DMS153 treated with DMSO at 0.1 percent for 48 hours (cell line): ENCODE data around the gene NTM.

Experiments
- DNase-seq: peaks from one replicate; lab custom pipeline; 2025; ENCODE audit not compliant: unreplicated experiment; lab: John Stamatoyannopoulos, UW

NTM gene

GRCh38 chr11:132082566-132082965, 712.2 kb downstream of the NTM start:
- no peak for DNase-seq

GRCh38 chr11:132084433-132084832, 714.0 kb downstream of the NTM start:
- no peak for DNase-seq

GRCh38 chr11:132087148-132087547, 716.7 kb downstream of the NTM start:
- no peak for DNase-seq

DNA sequence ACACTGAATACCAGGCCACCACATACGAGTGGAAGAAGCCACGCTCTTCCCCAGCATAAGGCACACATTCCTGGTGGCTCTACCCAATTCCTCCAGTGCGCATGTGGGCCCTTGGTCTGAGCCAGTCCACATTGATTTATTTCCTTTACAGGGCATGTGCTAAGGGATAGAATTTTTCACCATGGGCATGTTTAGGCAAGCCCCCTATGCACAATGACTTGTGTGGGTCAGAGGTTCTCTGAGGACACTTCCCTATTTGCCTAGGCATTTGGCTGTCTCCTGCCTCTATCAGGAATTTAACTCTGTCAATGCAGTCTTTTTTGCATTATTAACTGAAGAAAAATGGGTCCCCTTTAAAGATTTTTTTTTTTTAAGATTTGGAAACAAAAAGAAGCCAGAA, 718.1 kb downstream of the NTM start:
- DNase-seq = no peak

DNA sequence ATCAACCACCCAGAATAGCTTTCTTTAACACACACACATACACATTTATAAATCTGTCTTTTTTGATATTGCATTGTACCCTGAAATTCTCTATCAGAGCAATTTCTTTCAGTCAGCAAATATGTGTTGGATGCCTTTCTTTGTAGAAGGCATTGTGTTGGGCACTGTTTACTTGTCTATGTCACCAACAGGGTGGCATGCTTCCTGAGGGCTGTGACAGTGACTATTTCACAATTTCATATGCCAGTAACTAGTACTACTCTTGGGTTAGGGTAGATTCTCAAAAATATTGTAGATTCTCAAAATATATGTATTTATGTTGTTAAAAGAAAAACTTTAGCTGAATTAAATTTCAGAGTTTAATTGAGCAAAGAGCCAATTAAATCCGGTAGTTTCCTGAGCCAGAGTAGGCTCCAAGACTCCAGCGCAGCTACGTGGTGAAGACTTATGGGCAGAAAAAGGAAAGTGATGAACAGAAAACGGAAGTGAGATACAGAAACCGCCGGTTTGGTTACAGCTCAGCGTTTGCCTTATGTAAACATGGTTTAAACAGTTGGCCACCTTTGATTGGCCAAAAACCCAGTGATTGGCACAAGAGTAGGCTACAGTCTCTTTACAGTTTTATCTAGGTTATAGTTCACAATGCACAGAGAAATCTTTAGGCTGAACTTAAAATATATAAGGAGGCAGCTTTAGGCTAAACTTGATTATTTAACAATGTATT, 723.3 kb downstream of the NTM start:
- no peak for DNase-seq

- no peak for DNase-seq
Observed at GRCh38 chr11:132094598-132094997, 724.2 kb downstream of the NTM start.

GRCh38 chr11:132095230-132096131, 725.1 kb downstream of the NTM start:
- no peak for DNase-seq

DNA sequence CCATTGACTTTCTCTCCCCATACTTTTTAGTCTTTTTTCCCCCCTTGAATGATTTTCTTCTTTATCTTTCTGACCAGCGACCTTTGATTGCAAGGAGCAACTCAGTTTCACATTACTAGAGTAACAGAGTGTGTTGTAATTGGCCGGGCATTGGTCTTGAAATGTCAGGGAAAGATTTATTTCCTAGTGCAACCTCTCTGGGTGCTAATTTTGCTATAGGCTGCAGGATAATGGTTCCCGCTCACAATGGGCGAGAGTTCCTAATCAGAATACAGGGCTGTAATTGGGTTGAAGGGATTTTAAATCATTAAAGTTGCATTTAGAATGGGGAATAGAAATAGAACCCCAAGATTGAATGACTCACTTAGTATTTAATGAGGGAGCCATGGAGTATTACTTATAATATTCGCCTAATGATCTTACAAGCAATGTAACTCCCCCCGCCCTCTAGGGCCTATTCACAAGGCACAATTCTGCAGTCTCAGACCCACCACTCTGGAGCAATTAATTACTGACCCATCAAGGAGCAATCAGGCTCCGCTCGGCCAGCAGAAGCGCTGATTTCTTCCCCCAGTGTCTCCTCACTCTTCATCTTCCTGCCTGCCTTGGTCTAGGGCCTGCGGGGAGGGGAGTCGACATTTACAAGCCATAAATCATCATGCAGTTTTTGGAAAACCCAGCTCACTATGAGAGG, 725.9 kb downstream of the NTM start:
- no peak for DNase-seq

DNA sequence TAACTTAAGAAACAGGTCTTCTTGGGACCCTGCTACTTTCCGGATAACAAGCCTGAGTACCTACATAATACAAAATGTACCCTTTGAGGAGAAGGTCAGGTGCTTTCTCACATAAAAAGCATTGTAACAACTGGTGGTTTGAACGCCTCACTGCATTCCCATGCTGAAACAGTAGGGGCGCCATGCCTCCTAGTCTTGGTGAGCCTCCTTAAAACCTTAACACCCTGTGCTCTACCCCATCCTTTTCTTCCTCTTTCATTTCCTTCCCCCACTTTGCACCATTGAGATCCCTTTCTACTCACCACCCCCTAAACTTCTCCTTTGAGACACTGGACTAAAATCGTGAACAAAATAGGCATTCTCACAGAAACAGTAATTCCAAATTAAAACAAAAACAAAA, 729.3 kb downstream of the NTM start:
- no peak for DNase-seq

- DNase-seq = no peak
Observed at GRCh38 chr11:132100583-132100982, 730.2 kb downstream of the NTM start.

DNA sequence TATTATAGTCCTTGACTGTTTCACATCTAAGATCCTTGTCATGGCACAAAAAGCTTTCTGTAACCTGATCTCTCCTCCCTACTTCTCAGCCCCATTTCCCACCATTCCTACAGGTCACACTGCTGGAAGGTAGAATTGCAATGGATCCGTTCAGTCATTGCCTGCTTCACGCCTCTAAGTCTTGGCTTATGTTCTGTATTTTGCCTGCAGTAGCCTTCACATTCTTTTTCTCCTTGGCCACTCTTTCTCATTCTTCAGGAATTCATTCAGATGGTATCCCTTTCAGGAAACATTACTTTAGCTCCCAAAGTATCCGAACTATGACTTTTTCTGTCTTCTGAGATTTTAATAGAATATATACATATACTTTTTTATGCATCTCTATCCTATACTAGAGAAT, 731.5 kb downstream of the NTM start:
- no peak for DNase-seq

DNA sequence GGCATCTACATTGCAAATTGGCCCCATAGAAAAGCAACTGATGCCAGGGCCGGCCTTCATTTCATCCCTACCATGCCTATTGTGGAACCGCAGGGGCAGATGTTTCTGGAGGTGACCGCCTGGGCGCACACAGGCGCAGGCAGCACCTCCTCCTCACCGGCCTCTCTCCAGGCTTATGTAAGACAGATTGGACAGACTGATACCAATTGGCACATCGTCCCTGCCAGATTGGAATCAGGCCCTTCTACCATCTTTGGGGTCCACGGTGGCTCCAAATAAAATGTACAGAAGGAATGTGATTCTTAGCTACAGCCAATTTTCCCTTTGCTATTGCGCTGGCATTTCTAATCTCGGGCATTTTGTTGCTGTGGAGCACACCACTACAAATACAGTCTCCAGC, 732.6 kb downstream of the NTM start:
- no peak for DNase-seq

- DNase-seq = no peak
Observed at GRCh38 chr11:132106096-132106982, 735.9 kb downstream of the NTM start.

GRCh38 chr11:132111316-132111715, 740.9 kb downstream of the NTM start:
- DNase-seq = no peak

GRCh38 chr11:132111838-132112237, 741.4 kb downstream of the NTM start:
- no peak for DNase-seq

DNA sequence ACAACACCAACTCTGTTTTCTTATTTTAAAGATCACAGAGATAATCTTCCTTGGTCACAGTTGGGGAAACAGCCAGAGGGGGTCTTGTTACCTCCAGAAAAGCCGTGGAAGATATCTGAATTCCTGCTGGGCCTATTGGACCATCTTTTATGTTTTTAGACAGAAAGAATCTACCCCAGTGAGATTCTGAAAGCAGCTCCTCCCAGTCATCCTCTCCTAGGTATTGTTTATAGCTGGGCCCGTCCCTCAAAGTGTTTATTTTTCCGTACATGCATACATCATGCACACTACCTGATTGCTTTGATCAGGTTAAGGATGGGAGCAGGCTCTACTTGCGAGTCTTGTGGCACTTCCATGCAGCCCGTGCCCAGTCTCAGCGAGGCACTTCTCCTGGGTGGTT, 742.4 kb downstream of the NTM start:
- DNase-seq = no peak

DNA sequence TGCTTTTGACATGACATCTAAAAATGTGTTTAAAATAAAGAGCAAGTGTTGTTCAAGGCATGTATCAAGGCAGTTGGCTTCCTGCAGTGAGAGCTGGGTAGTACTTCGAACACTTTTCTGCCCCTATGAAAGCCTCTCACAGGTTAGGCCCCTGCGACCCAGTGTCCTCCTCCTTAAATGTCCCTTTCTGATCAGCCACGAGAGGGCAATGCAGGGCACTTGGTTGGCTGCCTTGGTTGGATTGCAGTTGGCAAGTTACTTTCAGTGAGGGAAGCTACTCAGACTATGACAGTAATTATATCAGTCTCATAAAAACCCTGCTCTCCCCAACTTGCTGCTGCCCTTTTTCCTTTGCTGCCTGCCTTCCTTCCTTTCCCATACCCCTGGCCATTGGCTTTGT, 743.8 kb downstream of the NTM start:
- DNase-seq = peak; percentile 70

DNA sequence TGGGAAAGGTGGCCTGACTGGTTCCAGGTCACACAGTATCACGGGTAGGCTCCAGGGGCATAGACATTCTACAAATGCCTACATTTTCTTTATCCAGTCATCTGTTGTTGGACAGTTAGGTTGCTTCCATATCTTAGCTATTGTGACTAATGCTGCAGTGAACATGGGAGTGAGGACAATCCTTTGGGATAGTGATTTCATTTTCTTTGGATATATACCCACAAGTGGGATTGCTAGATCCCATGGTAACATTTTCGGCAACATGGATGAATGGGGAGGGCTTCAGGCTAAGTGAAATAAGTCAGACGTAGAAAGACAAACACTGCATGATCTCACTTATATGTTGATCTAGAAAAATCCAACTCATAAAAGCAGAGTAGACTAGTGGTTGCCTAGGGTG, 744.3 kb downstream of the NTM start:
- no peak for DNase-seq

- DNase-seq = no peak
Observed at GRCh38 chr11:132115454-132115853, 745.0 kb downstream of the NTM start.

- DNase-seq = no peak
Observed at GRCh38 chr11:132116516-132116915, 746.1 kb downstream of the NTM start.

DNA sequence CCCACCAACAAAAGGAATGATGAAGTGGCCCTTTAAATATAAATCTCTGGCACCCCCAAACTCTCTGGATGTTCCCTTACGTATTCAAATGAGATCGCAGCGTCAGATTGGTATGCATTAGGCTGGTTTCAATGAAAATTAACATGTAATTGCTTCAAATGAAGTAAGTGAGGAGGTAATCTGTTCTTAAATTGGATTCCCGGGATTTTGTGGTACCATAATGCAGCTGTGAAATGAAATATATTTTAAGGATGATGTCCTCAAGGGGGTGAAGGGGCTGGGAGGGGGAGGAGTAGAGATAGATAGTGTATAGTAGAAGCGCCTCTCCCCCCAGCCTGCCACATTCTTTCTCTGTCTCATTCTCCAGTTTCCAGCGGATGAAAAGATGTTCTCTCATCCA, 748.2 kb downstream of the NTM start:
- no peak for DNase-seq
